Muscle of leg (tissue), 9 donors: ENCODE measurements around the gene TFPI2. TPM values are rescaled to one million over a fixed set of nuclear protein-coding genes. Genes with fewer than 3 reads are reported as not detected.

ENCODE experiments used
- polyA plus RNA-seq, 8 donors: library from polyadenylated mRNA; unstranded; fragments of 120-200 nt; gene quantifications; one replicate each; pipeline versions ENCODE4 v1.2.1 to v1.2.3, GENCODE V29; 2013; ENCODE audit warnings: inconsistent platforms in 1 of 8, low replicate concordance in 1 of 8; ENCODE audit not compliant: insufficient read length in 8 of 8, insufficient read depth in 1 of 8
- total RNA-seq: library from RNA; stranded (reverse); fragments of 120-200 nt; gene quantifications from one replicate; pipeline ENCODE4 v1.2.4, GENCODE V29; 2013

TFPI2 gene
- total and polyA plus RNA-seq, 9 donors: 1.5 to 4.9 (median 3.0) TPM

Other genes starting within 250 kb of the TFPI2 start
- not detected for gene GNGT1, start 15.8 kb upstream of the TFPI2 start, total RNA-seq
- gene GNGT1, start 15.8 kb upstream of the TFPI2 start, polyA plus RNA-seq: not detected
- 34.5 TPM for gene GNG11, start 31.0 kb upstream of the TFPI2 start, total RNA-seq
- 10 to 100 TPM; 27.8 to 39.3 (median 30.9) TPM for gene GNG11, start 31.0 kb upstream of the TFPI2 start, polyA plus RNA-seq
- gene BET1, start 113.6 kb upstream of the TFPI2 start, total RNA-seq: 29.1 TPM
- 10 to 100 TPM; 22.5 to 32.9 (median 24.7) TPM for gene BET1, start 113.6 kb upstream of the TFPI2 start, polyA plus RNA-seq